ENCODE measurements around the gene DDO. TPM values are rescaled to one million over a fixed set of nuclear protein-coding genes. Genes with fewer than 3 reads are reported as not detected.

Gene DDO
- polyA plus RNA-seq, 1 donor (not counting 4 experiments of a cell fraction or from before 2014, with no cell fraction given), result not detected

DNA sequence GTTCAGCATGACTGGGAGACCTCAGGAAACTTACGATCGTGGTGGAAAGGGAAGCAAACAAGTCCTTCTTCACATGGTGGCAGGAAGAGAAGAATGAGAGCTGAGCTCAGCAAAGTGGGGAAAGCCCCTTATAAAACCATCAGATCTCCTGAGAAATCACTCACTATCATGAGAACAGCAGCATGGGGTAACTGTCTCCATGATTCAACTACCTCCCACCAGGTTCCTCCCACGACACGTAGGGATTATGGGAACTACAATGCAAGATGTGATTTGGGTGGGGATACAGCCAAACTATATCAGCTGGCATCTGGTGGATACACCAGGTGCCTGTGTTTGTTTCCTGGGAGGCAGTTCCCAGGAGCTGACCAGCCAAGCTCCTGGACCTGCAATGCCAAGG is 4.9 kb downstream of the DDO start:
- TF ChIP-seq, protein P1, sequence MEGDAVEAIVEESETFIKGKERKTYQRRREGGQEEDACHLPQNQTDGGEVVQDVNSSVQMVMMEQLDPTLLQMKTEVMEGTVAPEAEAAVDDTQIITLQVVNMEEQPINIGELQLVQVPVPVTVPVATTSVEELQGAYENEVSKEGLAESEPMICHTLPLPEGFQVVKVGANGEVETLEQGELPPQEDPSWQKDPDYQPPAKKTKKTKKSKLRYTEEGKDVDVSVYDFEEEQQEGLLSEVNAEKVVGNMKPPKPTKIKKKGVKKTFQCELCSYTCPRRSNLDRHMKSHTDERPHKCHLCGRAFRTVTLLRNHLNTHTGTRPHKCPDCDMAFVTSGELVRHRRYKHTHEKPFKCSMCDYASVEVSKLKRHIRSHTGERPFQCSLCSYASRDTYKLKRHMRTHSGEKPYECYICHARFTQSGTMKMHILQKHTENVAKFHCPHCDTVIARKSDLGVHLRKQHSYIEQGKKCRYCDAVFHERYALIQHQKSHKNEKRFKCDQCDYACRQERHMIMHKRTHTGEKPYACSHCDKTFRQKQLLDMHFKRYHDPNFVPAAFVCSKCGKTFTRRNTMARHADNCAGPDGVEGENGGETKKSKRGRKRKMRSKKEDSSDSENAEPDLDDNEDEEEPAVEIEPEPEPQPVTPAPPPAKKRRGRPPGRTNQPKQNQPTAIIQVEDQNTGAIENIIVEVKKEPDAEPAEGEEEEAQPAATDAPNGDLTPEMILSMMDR (optimal IDR thresholded peaks at IDR 0.05 in 1 of 3, IDR thresholded peaks at IDR 0.05 in 1 of 3, conservative IDR thresholded peaks at IDR 0.05 in 1 of 3; ENCODE audit: extremely low read depth in 1 of 3, insufficient read depth in 2 of 3, low read length in 3 of 3), result no peak
- no peak for TF ChIP-seq EZH2 (IDR thresholded peaks at IDR 0.05; ENCODE audit: low read length)
- no peak overlapping the region for H3K27ac ChIP-seq (ENCODE audit: control insufficient read depth, insufficient read depth, low read length)
- H3K9me1 ChIP-seq (ENCODE audit: control insufficient read depth, extremely low read depth, insufficient read depth, low read length), result no peaks in the 10 kb centered on the region
- H3K79me2 ChIP-seq (ENCODE audit: control insufficient read depth, insufficient read depth, low read length), result no peaks in the 10 kb centered on the region
- no peak for DNase-seq (ENCODE audit: low read depth, low spot score)
- no peak overlapping the region for H3K4me3 ChIP-seq (ENCODE audit: control insufficient read depth in 2 of 3, extremely low read depth in 1 of 3, insufficient read depth in 2 of 3, low read depth in 1 of 3, low read length in 3 of 3)
- no peaks in the 10 kb centered on the region for H3K9me3 ChIP-seq (ENCODE audit: control insufficient read depth, low read depth, low read length)
- dilution Hi-C loops (cut with MboI; ENCODE audit: extremely low pct_ligation_motif_present, low sequenced_read_pairs), result no loop called here
- no peaks in the 10 kb centered on the region for H4K20me1 ChIP-seq (ENCODE audit: control insufficient read depth, extremely low read depth, insufficient read depth, low read length)
- no peaks in the 10 kb centered on the region for H3K36me3 ChIP-seq (ENCODE audit: control insufficient read depth in 2 of 2, extremely low read depth in 1 of 2, insufficient read depth in 2 of 2, low read length in 2 of 2)
- FAIRE-seq, result no peak
- peaks cover 7% of the 10 kb centered on the region for H3K27me3 ChIP-seq (ENCODE audit: control insufficient read depth, extremely low read depth, insufficient read depth, low read length)
- H3K4me1 ChIP-seq (ENCODE audit: control insufficient read depth, extremely low read depth, insufficient read depth, low read length), result no peaks in the 10 kb centered on the region
- H3K4me2 ChIP-seq (ENCODE audit: control insufficient read depth, extremely low read depth, insufficient read depth, low read depth, low read length), result no peak overlapping the region
- no peak overlapping the region for H3K9ac ChIP-seq (ENCODE audit: control insufficient read depth, extremely low read depth, insufficient read depth, low read length)
- no peak overlapping the region for H2AFZ ChIP-seq (ENCODE audit: control insufficient read depth, low read length)

DNA sequence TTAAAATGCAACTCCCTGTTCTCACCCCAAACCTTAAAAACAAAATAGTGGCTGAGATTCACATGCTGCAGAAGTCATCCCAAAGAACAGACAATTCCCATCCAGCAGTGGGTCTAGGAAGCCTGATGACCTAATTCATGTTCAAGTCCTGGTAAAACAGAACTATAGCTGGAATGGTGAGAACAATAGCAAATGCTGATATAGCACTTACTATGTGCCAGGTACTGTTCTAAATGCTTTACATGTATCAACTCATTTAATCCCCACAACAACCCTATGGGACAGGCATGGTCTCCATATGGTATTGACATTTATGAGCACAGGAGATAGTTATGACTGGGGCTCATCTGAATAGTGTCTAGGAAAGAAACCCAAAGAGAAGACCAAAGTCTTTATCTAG is 5.6 kb downstream of the DDO start:
- Histone ChIP-seq H3K79me2 (ENCODE audit: control insufficient read depth, insufficient read depth, low read length) (no peaks in the 10 kb centered on the region), H3K27ac (ENCODE audit: control insufficient read depth, insufficient read depth, low read length) (no peak overlapping the region), H3K27me3 (ENCODE audit: control insufficient read depth, extremely low read depth, insufficient read depth, low read length) (peaks cover 3% of the 10 kb centered on the region), H3K9me3 (ENCODE audit: control insufficient read depth, low read depth, low read length) (no peaks in the 10 kb centered on the region), H3K4me3 (ENCODE audit: control insufficient read depth in 2 of 3, extremely low read depth in 1 of 3, insufficient read depth in 2 of 3, low read depth in 1 of 3, low read length in 3 of 3) (no peak overlapping the region), H3K36me3 (ENCODE audit: control insufficient read depth in 2 of 2, extremely low read depth in 1 of 2, insufficient read depth in 2 of 2, low read length in 2 of 2) (no peaks in the 10 kb centered on the region), H2AFZ (ENCODE audit: control insufficient read depth, low read length) (no peak overlapping the region), H3K4me1 (ENCODE audit: control insufficient read depth, extremely low read depth, insufficient read depth, low read length) (no peaks in the 10 kb centered on the region), H3K4me2 (ENCODE audit: control insufficient read depth, extremely low read depth, insufficient read depth, low read depth, low read length) (no peak overlapping the region), H4K20me1 (ENCODE audit: control insufficient read depth, extremely low read depth, insufficient read depth, low read length) (no peaks in the 10 kb centered on the region), H3K9ac (ENCODE audit: control insufficient read depth, extremely low read depth, insufficient read depth, low read length) (no peak overlapping the region), H3K9me1 (ENCODE audit: control insufficient read depth, extremely low read depth, insufficient read depth, low read length) (no peaks in the 10 kb centered on the region)
- no peak for TF ChIP-seq EZH2 (IDR thresholded peaks at IDR 0.05; ENCODE audit: low read length)
- TF ChIP-seq, protein P1 (optimal IDR thresholded peaks at IDR 0.05 in 1 of 3, IDR thresholded peaks at IDR 0.05 in 1 of 3, conservative IDR thresholded peaks at IDR 0.05 in 1 of 3; ENCODE audit: extremely low read depth in 1 of 3, insufficient read depth in 2 of 3, low read length in 3 of 3), result no peak
- DNase-seq (ENCODE audit: low read depth, low spot score) (no peak), FAIRE-seq (no peak)
- dilution Hi-C loops (cut with MboI; ENCODE audit: extremely low pct_ligation_motif_present, low sequenced_read_pairs), result no loop called here
